Caco-2 (cell line): Measurements from ENCODE around the gene PDGFRB. TPM values are rescaled to one million over a fixed set of nuclear protein-coding genes. Genes with fewer than 3 reads are reported as not detected.

Experiments
- BruUV-seq: library from RNA; stranded (reverse); fragments of 400-500 nt; replicated peaks from 2 replicates; lab custom pipeline; 2021; lab: Mats Ljungman, UMichigan
- CTCF ChIA-PET: fragments of 300-600 bp; sonication (Branson Sonifier 250); formaldehyde crosslinking; loops from one replicate; lab custom pipeline; 2022; ENCODE audit warnings: antibody characterized with exemption; lab: Charles Lee
- POLR2A ChIA-PET: fragments of 300-600 bp; sonication (Branson Sonifier 250); formaldehyde crosslinking; loops from one replicate; lab custom pipeline; 2022; ENCODE audit warnings: antibody characterized with exemption; lab: Charles Lee
- DNase-seq, 2 experiments: peaks; one replicate each; pipeline versions ENCODE4 v3.0.0 to v3.0.0-alpha.2; 2020 to 2022
- H3K27me3 ChIP-seq: replicated peaks from 2 replicates; pipeline ENCODE4 v1.6.0; 2011; ENCODE audit warnings: low read length; ENCODE audit not compliant: control insufficient read depth, insufficient read depth
- H3K36me3 ChIP-seq: 2 replicates; pipeline ENCODE4 v1.5.1; 2011; ENCODE audit warnings: low read length; ENCODE audit not compliant: control insufficient read depth, insufficient read depth
- H3K4me1 ChIP-seq: fragments of 250-450 bp; sonication (Bioruptor Pico); 2 replicates; pipeline ENCODE4 v1.5.1; 2020; ENCODE audit warnings: mild to moderate bottlenecking
- H3K4me3 ChIP-seq: 2 replicates; pipeline ENCODE4 v1.5.1; 2011; ENCODE audit warnings: low read depth, mild to moderate bottlenecking, control low read depth, low read length
- H3K9me3 ChIP-seq: fragments of 250-450 bp; sonication (Bioruptor Pico); 2 replicates; pipeline ENCODE4 v1.5.1; 2020; ENCODE audit warnings: mild to moderate bottlenecking, moderate library complexity
- H3K27ac Mint-ChIP-seq: one replicate; pipeline ENCODE4 v1.8.0; 2022; ENCODE audit warnings: mixed read lengths; ENCODE audit not compliant: unreplicated experiment
- H3K27me3 Mint-ChIP-seq: one replicate; pipeline ENCODE4 v1.8.0; 2022; ENCODE audit warnings: mixed read lengths; ENCODE audit not compliant: insufficient read depth, unreplicated experiment
- H3K36me3 Mint-ChIP-seq: one replicate; pipeline ENCODE4 v1.8.0; 2022; ENCODE audit warnings: mild to moderate bottlenecking, mixed read lengths; ENCODE audit not compliant: insufficient read depth, unreplicated experiment
- H3K4me1 Mint-ChIP-seq: one replicate; pipeline ENCODE4 v1.8.0; 2022; ENCODE audit warnings: low read depth, mixed read lengths; ENCODE audit not compliant: unreplicated experiment
- H3K4me3 Mint-ChIP-seq: one replicate; pipeline ENCODE4 v1.8.0; 2022; ENCODE audit warnings: mild to moderate bottlenecking, moderate library complexity, mixed read lengths; ENCODE audit not compliant: unreplicated experiment
- H3K9me3 Mint-ChIP-seq: one replicate; pipeline ENCODE4 v1.8.0; 2022; ENCODE audit warnings: mixed read lengths; ENCODE audit not compliant: unreplicated experiment
- intact Hi-C: fragments of 100-400 bp; cut with micrococcal nuclease; formaldehyde crosslinking; loops from one replicate; pipeline ENCODE4 v1.10.0; 2022; ENCODE audit not compliant: unreplicated experiment
- total RNA-seq: library from RNA; stranded (reverse); gene quantifications from 2 replicates; pipeline ENCODE4 v1.2.3, GENCODE V29; 2022
- TF ChIP-seq, protein P1 (sequence below), 2 experiments: fragments of 200-600 bp in 1 of 2; IDR thresholded peaks; 1 replicate in 1 of 2; 2 replicates in 1 of 2; pipeline versions ENCODE4 v1.5.1 to v1.8.0; 2011 to 2022; ENCODE audit warnings: antibody characterized with exemption in 1 of 2, control low read depth in 1 of 2, inconsistent platforms in 1 of 2, low read depth in 1 of 2, low read length in 1 of 2, mild to moderate bottlenecking in 1 of 2, moderate library complexity in 1 of 2; ENCODE audit not compliant: insufficient read depth in 1 of 2, severe bottlenecking in 1 of 2, unreplicated experiment in 1 of 2

The PDGFRB gene
- total RNA-seq, 1 experiment from 2014 or later, result 5.9 TPM

DNA sequence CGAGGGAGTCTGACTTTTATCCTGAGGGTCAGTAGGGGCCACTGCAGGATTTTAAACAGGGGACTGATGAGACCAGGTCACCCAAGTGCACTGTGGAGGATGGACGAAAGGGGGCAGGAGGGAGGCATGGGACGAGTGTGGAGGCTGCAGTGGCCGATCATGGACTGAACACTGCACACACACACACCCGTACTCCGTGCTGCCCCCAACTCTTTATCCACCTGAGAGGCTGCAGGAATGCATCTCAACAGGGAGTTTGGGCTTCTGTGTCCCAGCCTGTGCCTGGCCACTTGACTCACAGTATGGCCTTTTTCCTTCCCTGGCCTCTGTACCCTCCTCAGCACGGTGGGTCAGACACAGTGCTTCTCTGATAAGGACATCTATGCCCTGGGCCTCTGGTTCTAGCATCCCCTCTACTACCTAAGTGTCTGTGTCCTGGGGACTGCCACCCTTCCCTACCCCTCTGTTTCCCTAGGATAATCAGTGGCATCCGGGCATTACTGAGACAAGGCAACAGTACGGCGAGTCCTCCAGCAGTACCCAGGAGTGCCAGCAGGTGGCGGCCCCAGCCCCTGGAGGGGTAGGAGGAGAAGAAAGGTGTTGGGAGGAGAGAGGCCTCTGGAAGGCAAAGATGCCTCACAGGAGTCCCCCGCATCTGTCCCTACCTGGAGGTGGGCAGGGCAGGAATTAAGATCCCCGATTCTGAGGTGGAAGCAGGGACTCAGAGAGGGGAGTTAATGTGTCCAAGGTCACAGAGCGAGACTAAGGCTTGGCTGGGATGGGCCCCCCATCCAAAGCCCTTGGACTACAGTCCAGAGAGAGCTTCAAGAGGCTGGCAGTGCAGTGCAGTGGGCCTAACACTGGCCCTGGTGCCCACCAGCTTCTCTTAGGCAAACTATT lies 5.8 kb upstream of the PDGFRB start:
- H3K4me3 Mint-ChIP-seq, result peak overlapping the region; percentile 23

GRCh38 chr5:150160448-150161081 lies 4.9 kb upstream of the PDGFRB start:
- no peak overlapping the region for H3K4me3 ChIP-seq
- Mint-ChIP-seq H3K36me3 (peaks cover 15% of the 10 kb centered on the region), H3K27me3 (no peaks in the 10 kb centered on the region), H3K4me3 (no peak overlapping the region), H3K27ac (peak overlapping the region; percentile 95), H3K4me1 (peaks cover 43% of the 10 kb centered on the region), H3K9me3 (no peaks in the 10 kb centered on the region)
- TF ChIP-seq, protein P1, sequence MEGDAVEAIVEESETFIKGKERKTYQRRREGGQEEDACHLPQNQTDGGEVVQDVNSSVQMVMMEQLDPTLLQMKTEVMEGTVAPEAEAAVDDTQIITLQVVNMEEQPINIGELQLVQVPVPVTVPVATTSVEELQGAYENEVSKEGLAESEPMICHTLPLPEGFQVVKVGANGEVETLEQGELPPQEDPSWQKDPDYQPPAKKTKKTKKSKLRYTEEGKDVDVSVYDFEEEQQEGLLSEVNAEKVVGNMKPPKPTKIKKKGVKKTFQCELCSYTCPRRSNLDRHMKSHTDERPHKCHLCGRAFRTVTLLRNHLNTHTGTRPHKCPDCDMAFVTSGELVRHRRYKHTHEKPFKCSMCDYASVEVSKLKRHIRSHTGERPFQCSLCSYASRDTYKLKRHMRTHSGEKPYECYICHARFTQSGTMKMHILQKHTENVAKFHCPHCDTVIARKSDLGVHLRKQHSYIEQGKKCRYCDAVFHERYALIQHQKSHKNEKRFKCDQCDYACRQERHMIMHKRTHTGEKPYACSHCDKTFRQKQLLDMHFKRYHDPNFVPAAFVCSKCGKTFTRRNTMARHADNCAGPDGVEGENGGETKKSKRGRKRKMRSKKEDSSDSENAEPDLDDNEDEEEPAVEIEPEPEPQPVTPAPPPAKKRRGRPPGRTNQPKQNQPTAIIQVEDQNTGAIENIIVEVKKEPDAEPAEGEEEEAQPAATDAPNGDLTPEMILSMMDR (IDR thresholded peaks at IDR 0.05; ENCODE audit: insufficient read depth in 1 of 2, low read depth in 1 of 2, low read length in 1 of 2, severe bottlenecking in 1 of 2, unreplicated experiment in 1 of 2), result no peak
- H3K27me3 ChIP-seq, result no peaks in the 10 kb centered on the region
- no peaks in the 10 kb centered on the region for H3K36me3 ChIP-seq
- ChIA-PET POLR2A (no interaction called here), CTCF (interaction anchor here (1.1 to 1.3 kb wide), 2 partner anchors 24 to 135 kb away, joined by 3 to 4 read pairs; no protein-coding TSS in a partner anchor)
- H3K4me1 ChIP-seq, result peaks cover 46% of the 10 kb centered on the region
- no peaks in the 10 kb centered on the region for H3K9me3 ChIP-seq
- DNase-seq, result no peak
- BruUV-seq, result no TSS peak
- intact Hi-C loops, result loop anchor here (1.0 to 2.0 kb wide), 6 partner anchors 15 to 190 kb away; no protein-coding TSS in a partner anchor

More for the DNA sequence above, 5.8 kb upstream of the PDGFRB start:
- intact Hi-C loops, result loop anchor here (1.0 to 2.0 kb wide), 6 partner anchors 14 to 189 kb away; no protein-coding TSS in a partner anchor
- Mint-ChIP-seq H3K9me3 (no peaks in the 10 kb centered on the region), H3K27me3 (no peaks in the 10 kb centered on the region), H3K4me1 (peaks cover 48% of the 10 kb centered on the region), H3K36me3 (peaks cover 15% of the 10 kb centered on the region), H3K27ac (peak overlapping the region; percentile 95)
- TF ChIP-seq, protein P1 (IDR thresholded peaks at IDR 0.05; ENCODE audit: insufficient read depth in 1 of 2, low read depth in 1 of 2, low read length in 1 of 2, severe bottlenecking in 1 of 2, unreplicated experiment in 1 of 2), result peak; percentile 94 to 98
- Histone ChIP-seq H3K9me3 (no peaks in the 10 kb centered on the region), H3K27me3 (no peaks in the 10 kb centered on the region), H3K36me3 (no peaks in the 10 kb centered on the region), H3K4me3 (no peak overlapping the region), H3K4me1 (peaks cover 46% of the 10 kb centered on the region)
- TSS peak; percentile 29 for BruUV-seq
- POLR2A ChIA-PET, result interaction anchor here (0.6 kb wide), 1 partner anchor 40 kb away, joined by 3 read pairs; no protein-coding TSS in a partner anchor
- CTCF ChIA-PET, result interaction anchor here (0.6 to 1.3 kb wide), 14 partner anchors 12 to 106 kb away, joined by 3 to 14 read pairs (median 4); no protein-coding TSS in a partner anchor
- DNase-seq, result peak; percentile 89 to 91

DNA sequence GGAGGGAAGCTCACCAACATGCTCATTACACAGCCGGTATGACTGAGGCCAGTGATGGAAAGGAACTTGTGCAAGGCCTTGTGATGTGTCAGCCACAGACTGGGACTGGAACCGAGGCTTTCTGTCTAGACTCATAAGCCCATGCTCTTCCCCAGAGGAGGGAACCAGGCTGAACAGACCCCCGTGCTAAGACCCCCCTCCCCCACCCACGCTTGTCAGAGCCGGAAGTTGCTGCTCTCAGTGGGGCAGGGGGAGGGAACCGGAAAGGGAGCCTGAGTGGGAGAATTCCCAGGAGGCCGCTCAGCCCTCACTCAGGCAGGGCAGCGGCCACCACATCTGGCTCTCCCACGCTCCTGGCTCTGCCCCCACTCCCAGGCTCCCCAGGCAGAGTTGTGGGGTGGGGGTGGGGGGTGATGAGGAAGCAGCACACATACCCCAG lies 4.1 kb upstream of the PDGFRB start:
- Histone ChIP-seq H3K4me1 (peaks cover 39% of the 10 kb centered on the region), H3K27me3 (no peaks in the 10 kb centered on the region), H3K36me3 (no peaks in the 10 kb centered on the region), H3K9me3 (no peaks in the 10 kb centered on the region), H3K4me3 (no peak overlapping the region)
- Mint-ChIP-seq H3K27me3 (no peaks in the 10 kb centered on the region), H3K9me3 (no peaks in the 10 kb centered on the region), H3K4me3 (no peak overlapping the region), H3K27ac (no peak overlapping the region), H3K4me1 (peaks cover 38% of the 10 kb centered on the region), H3K36me3 (peaks cover 15% of the 10 kb centered on the region)
- BruUV-seq, result no TSS peak
- TF ChIP-seq, protein P1 (IDR thresholded peaks at IDR 0.05; ENCODE audit: insufficient read depth in 1 of 2, low read depth in 1 of 2, low read length in 1 of 2, severe bottlenecking in 1 of 2, unreplicated experiment in 1 of 2), result no peak
- intact Hi-C loops, result loop anchor here (2.0 kb wide), 1 partner anchor 51 kb away; no protein-coding TSS in a partner anchor
- DNase-seq, result no peak
- POLR2A ChIA-PET, result no interaction called here
- CTCF ChIA-PET, result interaction anchor here (0.7 to 1.3 kb wide), 2 partner anchors 18 to 134 kb away, joined by 3 to 5 read pairs; no protein-coding TSS in a partner anchor
